H9 (cell line): ENCODE measurements around the gene SATB2. TPM values are rescaled to one million over a fixed set of nuclear protein-coding genes. Genes with fewer than 3 reads are reported as not detected.
A peak's percentile ranks its signal among the peaks of the same experiment; 100 is the strongest.

ENCODE experiments used
- DNase-seq: peaks from one replicate; pipeline ENCODE4 v3.0.0-alpha.2; 2017
- H2AFZ ChIP-seq: one replicate; pipeline ENCODE4 v1.6.1; 2013; ENCODE audit warnings: mild to moderate bottlenecking, low read length, control low read depth, moderate library complexity
- H2AK5ac ChIP-seq: 2 replicates; pipeline ENCODE4 v1.6.1; 2013; ENCODE audit warnings: low read length, control low read depth, mixed read lengths; ENCODE audit not compliant: insufficient read length
- H2BK120ac ChIP-seq: one replicate; pipeline ENCODE4 v1.6.1; 2013; ENCODE audit warnings: low read depth, mild to moderate bottlenecking, low read length, control low read depth, inconsistent platforms; ENCODE audit not compliant: poor library complexity, severe bottlenecking
- H2BK12ac ChIP-seq: 2 replicates; pipeline ENCODE4 v1.6.1; 2013; ENCODE audit warnings: low read length, control low read depth, mixed read lengths, low read depth; ENCODE audit not compliant: insufficient read length
- H2BK15ac ChIP-seq: 2 replicates; pipeline ENCODE4 v1.6.1; 2013; ENCODE audit warnings: low read depth, low read length, control low read depth
- H2BK20ac ChIP-seq: one replicate; pipeline ENCODE4 v1.6.1; 2013; ENCODE audit warnings: low read depth, mild to moderate bottlenecking, low read length, control low read depth, inconsistent platforms; ENCODE audit not compliant: poor library complexity, severe bottlenecking
- H2BK5ac ChIP-seq: 2 replicates; pipeline ENCODE4 v1.6.1; 2013; ENCODE audit warnings: low read length, control low read depth, mixed read lengths; ENCODE audit not compliant: insufficient read length
- H3K14ac ChIP-seq: 2 replicates; pipeline ENCODE4 v1.6.1; 2013; ENCODE audit warnings: low read length, control low read depth; ENCODE audit not compliant: insufficient read depth
- H3K18ac ChIP-seq: 2 replicates; pipeline ENCODE4 v1.6.1; 2013; ENCODE audit warnings: low read depth, mild to moderate bottlenecking, mixed read lengths, low read length, control low read depth; ENCODE audit not compliant: insufficient read length
- H3K23ac ChIP-seq: 2 replicates; pipeline ENCODE4 v1.6.1; 2013; ENCODE audit warnings: low read length, control low read depth, mixed read lengths, low read depth; ENCODE audit not compliant: insufficient read length
- H3K23me2 ChIP-seq: 2 replicates; pipeline ENCODE4 v1.6.1; 2013; ENCODE audit warnings: low read depth, mild to moderate bottlenecking, mixed read lengths, low read length, control low read depth; ENCODE audit not compliant: insufficient read length, poor library complexity, severe bottlenecking
- H3K27ac ChIP-seq: 2 replicates; pipeline ENCODE4 v1.5.1; 2013; ENCODE audit warnings: low read length, control low read depth, mixed read lengths, low read depth; ENCODE audit not compliant: insufficient read length
- H3K27me3 ChIP-seq: 2 replicates; pipeline ENCODE4 v1.6.1; 2013; ENCODE audit warnings: low read length, control low read depth, inconsistent platforms; ENCODE audit not compliant: insufficient read depth
- H3K4ac ChIP-seq: 2 replicates; pipeline ENCODE4 v1.6.1; 2013; ENCODE audit warnings: low read depth, mild to moderate bottlenecking, control low read depth, inconsistent platforms, low read length, moderate library complexity
- H3K4me1 ChIP-seq: 2 replicates; pipeline ENCODE4 v1.6.1; 2013; ENCODE audit warnings: low read length, control low read depth, inconsistent platforms; ENCODE audit not compliant: insufficient read depth
- H3K4me2 ChIP-seq: 2 replicates; pipeline ENCODE4 v1.6.1; 2013; ENCODE audit warnings: low read length, control low read depth, mixed read lengths; ENCODE audit not compliant: insufficient read length, insufficient read depth
- H3K56ac ChIP-seq: 2 replicates; pipeline ENCODE4 v1.6.1; 2013; ENCODE audit warnings: low read depth, mild to moderate bottlenecking, mixed read lengths, low read length, control low read depth; ENCODE audit not compliant: insufficient read length
- H3K79me1 ChIP-seq: 2 replicates; pipeline ENCODE4 v1.6.1; 2013; ENCODE audit warnings: low read depth, mild to moderate bottlenecking, moderate library complexity, low read length, control low read depth, inconsistent platforms; ENCODE audit not compliant: insufficient read depth, poor library complexity, severe bottlenecking
- H3K79me2 ChIP-seq: 2 replicates; pipeline ENCODE4 v1.6.1; 2013; ENCODE audit warnings: low read length, control low read depth, inconsistent platforms; ENCODE audit not compliant: insufficient read depth
- H3K9ac ChIP-seq: 2 replicates; pipeline ENCODE4 v1.6.1; 2013; ENCODE audit warnings: low read length, control low read depth, mixed read lengths; ENCODE audit not compliant: insufficient read length; ENCODE audit errors: extremely low read depth
- H3K9me3 ChIP-seq: one replicate; pipeline ENCODE4 v1.6.1; 2013; ENCODE audit warnings: low read depth, low read length, inconsistent platforms; ENCODE audit not compliant: control insufficient read depth
- H3T11ph ChIP-seq: one replicate; pipeline ENCODE4 v1.6.1; 2013; ENCODE audit warnings: mild to moderate bottlenecking, low read length, control low read depth, inconsistent platforms
- H4K20me1 ChIP-seq: one replicate; pipeline ENCODE4 v1.6.1; 2013; ENCODE audit not compliant: control insufficient read depth, insufficient read length, insufficient read depth
- H4K5ac ChIP-seq: 2 replicates; pipeline ENCODE4 v1.6.1; 2013; ENCODE audit warnings: low read depth, mild to moderate bottlenecking, mixed read lengths, low read length, control low read depth; ENCODE audit not compliant: insufficient read length
- H4K8ac ChIP-seq: replicated peaks from 2 replicates; pipeline ENCODE4 v1.6.1; 2013; ENCODE audit warnings: low read length, control low read depth, mixed read lengths, low read depth; ENCODE audit not compliant: insufficient read length
- H4K91ac ChIP-seq: 2 replicates; pipeline ENCODE4 v1.6.1; 2013; ENCODE audit warnings: low read depth, mild to moderate bottlenecking, moderate library complexity, mixed read lengths, low read length, control low read depth; ENCODE audit not compliant: insufficient read length
- H3K27ac Mint-ChIP-seq, 3 experiments: 2 replicates in 2 of 3; 3 replicates in 1 of 3; pipeline ENCODE4 v1.8.0; 2020 to 2021; ENCODE audit warnings: mixed read lengths in 3 of 3, mild to moderate bottlenecking in 1 of 3, moderate library complexity in 1 of 3
- H3K27me3 Mint-ChIP-seq: 2 replicates; pipeline ENCODE4 v1.8.0; 2021; ENCODE audit warnings: low read depth, mild to moderate bottlenecking, moderate library complexity, mixed read lengths
- H3K36me3 Mint-ChIP-seq, 3 experiments: 2 replicates in 2 of 3; 3 replicates in 1 of 3; pipeline ENCODE4 v1.8.0; 2020 to 2021; ENCODE audit warnings: low read depth in 3 of 3, mixed read lengths in 3 of 3; ENCODE audit not compliant: insufficient read depth in 1 of 3
- H3K4me1 Mint-ChIP-seq, 2 experiments: 2 replicates each; pipeline ENCODE4 v1.8.0; 2020; ENCODE audit warnings: mixed read lengths in 2 of 2
- H3K4me3 Mint-ChIP-seq, 2 experiments: 2 replicates in 1 of 2; 3 replicates in 1 of 2; pipeline ENCODE4 v1.8.0; 2020 to 2021; ENCODE audit warnings: mild to moderate bottlenecking in 2 of 2, mixed read lengths in 2 of 2, moderate library complexity in 1 of 2
- H3K9me3 Mint-ChIP-seq, 2 experiments: 2 replicates in 1 of 2; 3 replicates in 1 of 2; pipeline ENCODE4 v1.8.0; 2020; ENCODE audit warnings: mild to moderate bottlenecking in 2 of 2, mixed read lengths in 2 of 2, moderate library complexity in 1 of 2
- WGBS: extraction: QIAGEN DNeasy Blood & Tissue Kit; methylation state at CpG from one replicate; pipeline ENCODE4 v1.1.7; 2013; ENCODE audit warnings: missing lambda C conversion rate, low lambda C conversion rate, mixed read lengths; ENCODE audit not compliant: insufficient read length; ENCODE audit errors: extremely low coverage; 5-methylcytosine and 5-hydroxymethylcytosine counted together
- total RNA-seq: library from RNA; stranded (reverse); gene quantifications from 2 replicates; pipeline ENCODE4 v1.2.1, GENCODE V29; 2021
- TF ChIP-seq, protein P1 (sequence below): fragments of 200-600 bp; sonication (generic); conservative IDR thresholded peaks from 3 replicates; pipeline ENCODE4 v1.8.0; 2021; ENCODE audit warnings: antibody characterized with exemption, mild to moderate bottlenecking

SATB2 gene
- total RNA-seq, 1 experiment from 2014 or later = 23.8 TPM

DNA sequence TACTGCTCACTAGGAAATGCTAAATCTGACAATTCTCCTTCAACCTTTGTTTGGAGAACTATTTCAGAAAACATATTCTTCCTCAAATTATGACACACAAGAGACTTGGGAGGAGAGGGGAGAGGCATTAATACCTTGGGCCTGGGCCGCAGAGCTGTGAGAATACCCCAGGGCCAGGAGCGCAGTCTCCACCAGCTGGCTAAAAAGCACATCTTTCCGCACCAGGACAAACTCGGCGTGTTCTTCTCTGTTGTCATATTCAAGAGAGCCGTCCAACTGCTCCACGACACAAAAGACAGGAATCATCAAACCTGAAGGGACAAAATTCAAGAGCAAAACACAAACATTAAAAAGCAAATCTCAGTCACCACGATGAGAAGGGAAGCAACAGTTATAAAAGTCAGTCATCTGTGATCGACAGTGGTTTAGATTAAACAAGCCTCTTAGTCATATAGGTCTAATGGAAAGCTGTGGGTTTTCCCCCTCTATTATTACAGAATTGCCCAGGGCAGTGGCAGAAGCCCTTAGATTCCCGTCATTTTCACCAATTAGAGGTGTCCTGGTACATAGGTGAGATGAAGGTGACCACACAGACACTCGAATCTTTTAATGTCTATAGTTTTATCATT, 24.4 kb downstream of the SATB2 start:
- no peaks in the 10 kb centered on the region for H3K27me3 Mint-ChIP-seq
- Histone ChIP-seq H4K20me1 (no peaks in the 10 kb centered on the region), H4K8ac (no peak overlapping the region), H3K27ac (no peak overlapping the region), H3K14ac (no peak overlapping the region), H3K9ac (no peak overlapping the region), H2BK15ac (no peak overlapping the region), H2AFZ (no peak overlapping the region), H3K4me2 (no peak overlapping the region), H3K56ac (no peak overlapping the region), H4K91ac (no peak overlapping the region), H3K79me1 (no peaks in the 10 kb centered on the region), H3K79me2 (no peaks in the 10 kb centered on the region), H3K23ac (no peak overlapping the region), H3K23me2 (no peaks in the 10 kb centered on the region), H3K9me3 (no peaks in the 10 kb centered on the region), H3T11ph (no peak overlapping the region), H2BK12ac (no peak overlapping the region), H3K18ac (no peak overlapping the region), H2AK5ac (no peak overlapping the region), H3K4me1 (peaks cover 9% of the 10 kb centered on the region; the same call in 1 of the 2 replicates), H2BK5ac (no peak overlapping the region), H2BK20ac (no peak overlapping the region), H2BK120ac (no peak overlapping the region), H3K4ac (no peak overlapping the region), H3K27me3 (no peaks in the 10 kb centered on the region), H4K5ac (no peak overlapping the region)
- H3K27ac Mint-ChIP-seq = peak overlapping the region in 1 of 3 experiments; percentile 50; a peak in 2 of 7 replicates
- TF ChIP-seq, protein P1, sequence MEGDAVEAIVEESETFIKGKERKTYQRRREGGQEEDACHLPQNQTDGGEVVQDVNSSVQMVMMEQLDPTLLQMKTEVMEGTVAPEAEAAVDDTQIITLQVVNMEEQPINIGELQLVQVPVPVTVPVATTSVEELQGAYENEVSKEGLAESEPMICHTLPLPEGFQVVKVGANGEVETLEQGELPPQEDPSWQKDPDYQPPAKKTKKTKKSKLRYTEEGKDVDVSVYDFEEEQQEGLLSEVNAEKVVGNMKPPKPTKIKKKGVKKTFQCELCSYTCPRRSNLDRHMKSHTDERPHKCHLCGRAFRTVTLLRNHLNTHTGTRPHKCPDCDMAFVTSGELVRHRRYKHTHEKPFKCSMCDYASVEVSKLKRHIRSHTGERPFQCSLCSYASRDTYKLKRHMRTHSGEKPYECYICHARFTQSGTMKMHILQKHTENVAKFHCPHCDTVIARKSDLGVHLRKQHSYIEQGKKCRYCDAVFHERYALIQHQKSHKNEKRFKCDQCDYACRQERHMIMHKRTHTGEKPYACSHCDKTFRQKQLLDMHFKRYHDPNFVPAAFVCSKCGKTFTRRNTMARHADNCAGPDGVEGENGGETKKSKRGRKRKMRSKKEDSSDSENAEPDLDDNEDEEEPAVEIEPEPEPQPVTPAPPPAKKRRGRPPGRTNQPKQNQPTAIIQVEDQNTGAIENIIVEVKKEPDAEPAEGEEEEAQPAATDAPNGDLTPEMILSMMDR = peak; percentile 18; the same call in 2 of the 3 replicates
- H3K4me3 Mint-ChIP-seq = no peak overlapping the region
- 0 out of 7 replicates have a peak, but pooled peaks cover 0 to 4% (median 0%) of the 10 kb centered on the region in 3 experiments for H3K36me3 Mint-ChIP-seq
- no CpG with 5 or more reads among the region's 11 CpGs for WGBS
- H3K4me1 Mint-ChIP-seq = peaks cover 26 to 50% of the 10 kb centered on the region in 2 experiments
- no peaks in the 10 kb centered on the region for H3K9me3 Mint-ChIP-seq
- DNase-seq = no peak
